Measurements from ENCODE around the gene PSEN2. TPM values are rescaled to one million over a fixed set of nuclear protein-coding genes. Genes with fewer than 3 reads are reported as not detected.
A peak's percentile ranks its signal among the peaks of the same experiment; 100 is the strongest.

Gene PSEN2
- total RNA-seq, 1 donor from 2014 or later, result 26.5 TPM

GRCh38 chr1:226880372-226881287, 10.2 kb downstream of the PSEN2 start:
- peaks cover 13 to 42% of the 10 kb centered on the region in 2 donors for H3K36me3 ChIP-seq
- TF ChIP-seq CTCF (IDR thresholded peaks at IDR 0.05), result no peak
- no peaks in the 10 kb centered on the region for H3K27me3 ChIP-seq
- intact Hi-C loops (cut with DNase I), result no loop called here
- no peaks in the 10 kb centered on the region for H3K9me3 ChIP-seq
- DNase-seq (ENCODE audit: low spot score in 2 of 2), result peak in 1 of 2 donors; percentile 31
- H3K4me1 ChIP-seq, result no peaks in the 10 kb centered on the region
- H3K4me3 ChIP-seq, result no peak overlapping the region
- H3K27ac ChIP-seq, result no peak overlapping the region

GRCh38 chr1:226881515-226882185, 11.2 kb downstream of the PSEN2 start:
- no peak for DNase-seq (ENCODE audit: low spot score in 2 of 2)
- TF ChIP-seq CTCF (IDR thresholded peaks at IDR 0.05), result no peak
- H3K36me3 ChIP-seq, result peaks cover 13 to 40% of the 10 kb centered on the region in 2 donors
- no peaks in the 10 kb centered on the region for H3K9me3 ChIP-seq
- intact Hi-C loops (cut with DNase I), result no loop called here
- H3K27ac ChIP-seq, result no peak overlapping the region
- no peak overlapping the region for H3K4me3 ChIP-seq
- no peaks in the 10 kb centered on the region for H3K27me3 ChIP-seq
- no peaks in the 10 kb centered on the region for H3K4me1 ChIP-seq

GRCh38 chr1:226882187-226882586, 11.8 kb downstream of the PSEN2 start:
- no peak overlapping the region for H3K27ac ChIP-seq
- no peaks in the 10 kb centered on the region for H3K9me3 ChIP-seq
- H3K4me3 ChIP-seq, result no peak overlapping the region
- peak in 1 of 2 donors; percentile 34 for DNase-seq (ENCODE audit: low spot score in 2 of 2)
- peaks cover 13 to 45% of the 10 kb centered on the region in 2 donors for H3K36me3 ChIP-seq
- TF ChIP-seq CTCF (IDR thresholded peaks at IDR 0.05), result no peak
- H3K27me3 ChIP-seq, result no peaks in the 10 kb centered on the region
- intact Hi-C loops (cut with DNase I), result no loop called here
- H3K4me1 ChIP-seq, result no peaks in the 10 kb centered on the region

- Histone ChIP-seq H3K27me3 (no peaks in the 10 kb centered on the region), H3K9me3 (no peaks in the 10 kb centered on the region), H3K36me3 (peaks cover 16 to 43% of the 10 kb centered on the region in 2 donors), H3K27ac (no peak overlapping the region), H3K4me1 (no peaks in the 10 kb centered on the region), H3K4me3 (peak overlapping the region in 1 of 2 donors; percentile 14)
- no peak for TF ChIP-seq CTCF (IDR thresholded peaks at IDR 0.05)
- no peak for DNase-seq (ENCODE audit: low spot score in 2 of 2)
- intact Hi-C loops (cut with DNase I), result no loop called here
These were observed 12.4 kb downstream of the PSEN2 start for GRCh38 chr1:226882631-226883409.

GRCh38 chr1:226883630-226884029, 13.2 kb downstream of the PSEN2 start:
- no peaks in the 10 kb centered on the region for H3K9me3 ChIP-seq
- intact Hi-C loops (cut with DNase I), result no loop called here
- no peak overlapping the region for H3K4me3 ChIP-seq
- no peaks in the 10 kb centered on the region for H3K4me1 ChIP-seq
- no peak for TF ChIP-seq CTCF (IDR thresholded peaks at IDR 0.05)
- H3K27ac ChIP-seq, result no peak overlapping the region
- H3K36me3 ChIP-seq, result peaks cover 19 to 49% of the 10 kb centered on the region in 2 donors
- DNase-seq (ENCODE audit: low spot score in 2 of 2), result no peak
- H3K27me3 ChIP-seq, result no peaks in the 10 kb centered on the region
